ENCODE results near the gene ICA1.
"Not testable (repeated sequence)": the region's sequence is repeated elsewhere in the genome, so short reads cannot be mapped to it uniquely, and the experiment has no call there.

ICA1 gene

DNA sequence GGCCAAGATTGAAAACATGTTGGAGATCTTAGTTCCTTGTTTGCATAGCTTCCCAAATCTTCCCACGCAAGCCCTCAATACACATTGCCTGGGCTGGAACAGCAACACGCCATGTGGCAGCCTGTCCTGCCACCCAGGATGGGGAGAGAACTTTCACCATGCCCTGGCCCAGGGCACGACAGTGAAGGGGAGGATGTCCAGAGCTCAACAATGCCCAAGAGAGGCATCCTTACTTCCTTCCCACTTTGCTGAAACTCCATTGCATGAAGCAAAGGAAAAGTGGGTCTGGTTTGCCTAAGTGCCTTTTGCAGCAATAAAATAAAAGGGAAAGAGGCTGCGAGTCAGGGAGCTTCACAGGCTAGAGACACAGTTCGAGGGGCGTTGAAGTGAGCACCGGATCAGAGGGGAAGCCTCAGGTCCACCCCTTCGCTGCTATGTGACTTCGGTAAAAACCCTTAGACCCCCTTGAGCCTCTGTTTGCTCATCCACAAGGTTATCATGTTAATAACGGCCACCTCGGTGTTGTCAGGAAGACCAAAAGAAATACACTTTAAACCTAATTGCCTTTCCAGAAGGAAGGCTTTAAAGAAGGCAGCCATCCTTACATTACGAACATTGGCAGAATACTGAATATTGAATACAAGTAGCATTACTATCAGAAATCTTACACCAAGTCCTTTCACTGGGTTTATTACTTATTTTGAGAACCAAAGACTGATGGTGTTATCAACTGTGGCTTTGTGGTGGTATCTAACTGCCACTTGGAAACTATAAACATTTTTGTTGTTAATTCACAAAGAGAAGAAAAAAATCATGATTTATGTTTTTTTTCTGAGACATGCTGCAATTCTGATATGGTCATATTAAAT lies 133.3 kb downstream of the ICA1 start:
- no peak for DNase-seq

DNA sequence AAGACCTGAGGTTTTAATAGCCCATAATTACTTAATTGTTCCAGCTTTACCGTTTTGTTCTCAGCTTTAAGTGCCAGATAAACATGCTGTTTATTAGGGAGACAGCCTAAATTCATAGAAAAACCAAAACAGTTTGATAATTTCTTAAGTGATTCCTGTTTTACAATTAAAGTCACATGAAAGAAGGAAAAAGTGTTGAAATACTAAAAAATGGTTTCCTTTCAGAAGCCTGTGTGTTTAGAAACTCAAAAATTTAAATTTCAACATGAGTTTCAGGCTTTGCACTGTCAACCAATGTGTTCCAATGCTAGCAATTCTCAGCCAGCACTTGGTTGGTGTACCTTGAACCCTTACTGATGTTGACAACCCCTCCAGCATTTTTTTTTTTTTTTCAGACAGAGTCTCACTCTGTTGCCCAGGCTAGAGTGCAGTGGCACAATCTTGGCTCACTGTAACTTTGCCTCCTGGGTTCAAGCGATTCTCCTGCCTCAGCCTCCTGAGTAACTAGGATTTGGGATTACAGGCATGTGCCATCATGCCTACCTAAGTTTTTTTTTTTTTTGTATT lies 135.3 kb downstream of the ICA1 start:
- no peak for DNase-seq

DNA sequence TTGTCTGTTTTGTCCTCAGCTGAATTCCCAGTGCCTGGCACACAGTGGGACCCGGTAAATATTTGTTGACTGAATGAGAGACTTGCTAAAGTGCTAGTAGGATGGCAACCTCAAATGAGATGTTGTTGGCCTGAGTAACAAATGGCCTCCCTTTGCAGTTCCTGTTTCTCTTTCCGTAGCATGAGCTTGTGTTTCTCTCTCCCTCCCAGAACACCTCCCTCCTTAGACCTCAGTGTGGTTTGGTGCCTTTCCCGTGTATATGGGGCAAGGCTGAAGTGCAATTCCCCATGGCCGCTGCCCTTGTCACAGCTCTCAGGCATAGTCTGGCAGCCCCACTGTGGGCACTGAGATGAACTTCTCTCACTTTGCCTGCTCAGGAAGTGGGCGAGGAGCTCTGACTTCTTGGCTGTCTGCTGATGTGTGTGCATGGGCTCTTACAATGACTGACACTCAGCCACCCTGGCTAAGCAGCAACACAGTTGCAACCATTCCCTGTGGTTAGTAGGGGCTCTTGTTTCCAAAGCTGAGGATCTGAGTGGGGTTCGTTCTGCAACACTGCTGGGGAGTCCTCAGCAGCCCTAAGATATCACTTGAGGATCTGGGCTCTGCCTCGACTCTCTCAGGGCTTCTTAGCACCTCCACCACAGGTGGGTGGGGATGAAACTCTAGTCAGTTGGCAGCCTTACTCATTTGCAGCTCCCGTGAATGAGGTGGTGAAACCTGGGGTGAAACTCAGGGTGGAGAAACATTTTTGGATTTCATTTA lies 136.1 kb downstream of the ICA1 start:
- DNase-seq, result no peak

DNA sequence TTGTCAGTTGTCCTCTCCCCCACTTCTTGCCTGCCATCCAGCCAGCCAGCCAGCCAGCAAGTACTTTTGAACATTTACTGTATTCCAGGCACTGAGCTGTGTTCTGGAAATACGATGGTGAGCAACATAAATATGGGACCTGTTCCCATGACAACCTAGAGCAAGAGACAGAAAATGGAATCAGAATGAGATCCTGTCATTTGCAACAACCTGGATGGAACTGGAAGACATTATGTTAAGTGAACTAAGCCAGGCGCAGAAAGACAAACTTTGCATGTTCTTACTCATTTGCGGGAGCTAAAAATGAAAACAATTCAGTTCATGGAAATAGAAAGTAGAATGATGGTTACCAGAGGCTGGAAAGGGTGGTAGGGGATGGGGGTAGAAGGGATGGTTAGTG lies 140.7 kb downstream of the ICA1 start:
- no peak for DNase-seq

GRCh38 chr7:8120390-8121058 lies 141.4 kb downstream of the ICA1 start:
- no peak for DNase-seq

DNA sequence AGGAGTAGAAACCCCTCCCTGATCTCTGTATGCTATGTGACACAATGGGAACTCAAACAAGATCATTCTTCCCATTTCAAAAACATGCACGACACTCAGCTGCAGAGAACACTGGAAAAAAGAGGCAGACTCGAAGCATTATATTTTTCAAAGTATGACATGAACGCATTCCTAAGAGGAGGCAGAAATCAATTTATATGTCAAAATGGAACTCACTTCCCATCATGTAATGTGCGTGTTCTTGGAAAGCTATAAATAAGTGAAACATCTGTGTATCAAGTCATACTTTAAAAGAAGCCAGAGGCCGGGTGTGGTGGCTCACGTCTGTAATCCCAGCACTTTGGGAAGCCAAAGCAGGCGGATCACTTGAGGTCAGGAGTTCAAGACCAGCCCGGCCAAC lies 142.7 kb downstream of the ICA1 start:
- DNase-seq, result no peak

- no peak for DNase-seq
These were observed 144.8 kb downstream of the ICA1 start for GRCh38 chr7:8117195-8117594.

GRCh38 chr7:8115547-8116402 lies 146.2 kb downstream of the ICA1 start:
- no peak for DNase-seq

GRCh38 chr7:8114175-8114574 lies 147.8 kb downstream of the ICA1 start:
- DNase-seq, result no peak

DNA sequence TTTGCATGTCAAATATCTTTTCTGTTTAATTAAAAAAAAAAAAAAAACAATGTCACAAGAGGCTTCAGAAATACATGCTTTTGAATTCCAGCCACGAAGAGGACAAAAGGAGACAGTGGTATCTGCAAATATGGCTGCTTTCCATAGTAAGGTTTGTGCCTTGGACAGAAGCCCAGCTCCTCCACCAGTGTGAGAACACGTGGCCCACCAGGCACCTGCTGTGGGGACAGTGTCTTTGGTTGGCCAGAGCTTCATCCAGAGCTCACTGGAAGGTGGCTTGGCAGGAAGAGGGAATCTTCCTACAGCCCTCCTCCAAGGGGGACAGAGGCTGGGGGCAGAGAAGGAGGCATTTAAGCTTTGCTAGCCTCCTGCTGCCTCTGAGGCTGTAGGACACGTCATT lies 148.8 kb downstream of the ICA1 start:
- peak; percentile 77 for DNase-seq

GRCh38 chr7:8112685-8113084 lies 149.3 kb downstream of the ICA1 start:
- DNase-seq, result no peak

DNA sequence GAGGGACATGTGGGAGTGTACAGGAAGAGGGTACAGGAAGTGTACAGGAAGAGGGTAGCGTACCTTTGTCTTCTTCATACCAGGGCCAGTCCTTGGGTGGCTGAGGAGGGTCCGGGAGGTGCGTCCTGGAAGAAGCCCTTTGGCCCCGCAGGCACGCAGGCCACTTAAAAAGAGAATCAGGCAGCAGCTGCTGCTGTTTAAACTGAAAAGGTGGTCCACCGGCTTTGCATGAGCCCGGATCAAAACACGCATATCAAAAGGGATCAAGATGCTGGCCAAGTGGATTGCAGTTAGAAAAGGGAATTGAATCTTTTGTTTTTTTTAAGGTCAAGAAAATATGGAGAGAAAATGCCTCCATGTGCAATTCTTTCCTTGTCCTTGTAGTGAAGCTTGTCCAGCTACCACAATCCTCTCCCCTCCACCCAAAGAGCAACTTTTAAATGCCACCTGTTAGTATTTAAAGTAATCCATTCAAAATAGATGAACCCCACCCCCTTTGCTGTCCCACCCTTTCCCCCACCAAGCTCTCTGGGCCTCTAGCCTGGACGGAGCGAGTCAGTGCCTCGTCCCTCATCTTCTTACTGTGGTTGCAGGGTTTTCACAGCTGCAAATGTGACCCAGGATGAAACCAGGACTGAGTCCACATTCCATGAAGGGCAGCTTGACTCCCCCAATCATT lies 150.5 kb downstream of the ICA1 start:
- no peak for DNase-seq

DNA sequence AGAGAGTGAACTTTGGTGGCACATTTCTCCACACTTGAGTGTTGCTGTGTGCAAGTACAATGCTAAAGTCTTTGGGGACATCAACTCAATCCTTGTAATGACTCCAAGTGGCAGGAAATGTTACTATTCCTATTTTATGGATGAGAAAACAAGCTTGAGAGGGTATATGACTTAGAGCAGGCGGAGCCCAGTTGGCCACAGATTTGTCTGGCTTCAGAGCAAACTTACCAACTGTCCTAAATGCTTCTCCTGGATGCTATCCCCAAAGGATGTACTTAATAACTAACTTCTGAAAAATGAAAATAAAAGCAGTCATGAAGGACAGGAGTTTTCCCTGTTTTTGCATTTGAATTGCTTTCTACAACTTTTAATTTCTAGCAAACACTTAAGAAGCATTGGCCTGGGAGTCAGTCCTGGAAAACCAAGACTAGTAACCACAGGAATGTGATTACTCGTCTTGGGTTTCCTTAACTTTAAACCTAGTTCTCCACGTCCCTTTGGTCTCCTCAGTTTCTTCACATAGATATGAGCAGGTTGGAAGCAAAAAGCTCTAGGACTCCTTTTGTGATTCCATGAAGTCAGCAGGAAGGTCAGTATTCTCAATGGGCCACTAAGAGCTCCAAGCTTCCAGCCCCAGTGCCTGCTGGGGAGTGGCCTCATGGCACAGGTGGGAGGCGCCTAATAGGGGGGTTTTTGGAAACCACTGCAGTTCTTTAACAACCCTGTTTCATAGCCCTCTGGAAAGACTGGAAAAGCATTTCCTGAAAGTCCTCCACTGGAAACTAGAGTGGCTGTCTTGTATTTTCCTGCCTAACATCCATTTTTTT lies 152.6 kb downstream of the ICA1 start:
- DNase-seq, result no peak

DNA sequence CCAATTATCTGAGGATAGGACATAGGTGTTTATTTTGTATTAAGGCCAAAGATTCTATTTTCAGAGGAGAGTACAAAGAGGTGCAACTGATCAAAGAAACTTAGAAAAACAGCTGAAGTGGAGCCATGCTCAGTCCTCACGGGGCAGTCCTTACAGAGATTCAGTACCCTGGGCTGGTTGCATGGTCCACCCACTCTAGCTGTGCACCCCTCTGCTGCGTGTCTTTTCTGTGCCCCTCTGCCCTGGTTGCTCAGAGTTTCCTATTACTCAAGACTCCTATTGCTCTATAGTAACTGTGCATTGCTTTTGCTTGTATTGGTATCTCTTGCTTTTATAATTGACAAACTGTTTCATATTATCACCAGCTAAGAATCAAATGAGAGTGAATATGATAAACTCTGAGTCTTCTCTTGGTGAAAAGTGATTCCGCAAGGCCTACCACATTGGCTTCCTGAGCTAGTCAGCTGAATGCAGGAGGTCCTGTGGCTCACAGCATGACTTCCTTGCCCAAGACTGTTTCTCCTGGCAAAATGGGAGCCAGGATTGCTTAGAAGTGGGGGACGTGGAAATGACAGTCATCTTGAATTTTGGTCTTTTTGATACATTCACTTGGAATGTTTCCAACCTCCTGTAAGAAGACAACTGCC lies 156.4 kb downstream of the ICA1 start:
- no peak for DNase-seq

- no peak for DNase-seq
These were observed 158.7 kb downstream of the ICA1 start for GRCh38 chr7:8103282-8103681.

- not testable (repeated sequence) for DNase-seq
These were observed 160.7 kb downstream of the ICA1 start for GRCh38 chr7:8101292-8101691.

- no peak for DNase-seq
These were observed 167.5 kb downstream of the ICA1 start for GRCh38 chr7:8094164-8095140.

DNA sequence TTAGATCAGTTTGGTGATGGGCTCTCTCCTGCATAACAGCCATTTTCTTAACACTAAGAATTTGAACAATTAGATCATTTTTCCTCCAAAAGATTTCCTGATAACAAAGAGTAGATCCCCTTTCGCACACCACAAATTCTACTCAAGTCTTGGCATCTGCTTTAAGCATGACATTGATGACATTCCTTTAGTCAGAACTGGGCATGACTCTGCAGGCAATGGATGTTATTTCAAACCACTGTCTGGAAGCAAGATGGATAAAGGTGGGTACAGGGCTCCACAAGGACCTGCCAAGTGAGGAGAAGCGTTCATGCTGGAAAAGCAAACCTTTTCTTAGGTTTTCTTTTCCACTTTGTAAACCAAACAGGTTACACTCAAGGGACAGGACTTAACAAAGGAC lies 169.8 kb downstream of the ICA1 start:
- DNase-seq, result no peak

All from NCI-H2029 (cell line).